Right kidney (tissue), 1 donor: ENCODE measurements around the gene POLR2E.

ENCODE experiments used
- DNase-seq: peaks from one replicate; pipeline ENCODE4 v3.0.0-alpha.2; 2016

Gene POLR2E

GRCh38 chr19:1064661-1065605 lies 30.2 kb downstream of the POLR2E start:
- peak; percentile 80 for DNase-seq

DNA sequence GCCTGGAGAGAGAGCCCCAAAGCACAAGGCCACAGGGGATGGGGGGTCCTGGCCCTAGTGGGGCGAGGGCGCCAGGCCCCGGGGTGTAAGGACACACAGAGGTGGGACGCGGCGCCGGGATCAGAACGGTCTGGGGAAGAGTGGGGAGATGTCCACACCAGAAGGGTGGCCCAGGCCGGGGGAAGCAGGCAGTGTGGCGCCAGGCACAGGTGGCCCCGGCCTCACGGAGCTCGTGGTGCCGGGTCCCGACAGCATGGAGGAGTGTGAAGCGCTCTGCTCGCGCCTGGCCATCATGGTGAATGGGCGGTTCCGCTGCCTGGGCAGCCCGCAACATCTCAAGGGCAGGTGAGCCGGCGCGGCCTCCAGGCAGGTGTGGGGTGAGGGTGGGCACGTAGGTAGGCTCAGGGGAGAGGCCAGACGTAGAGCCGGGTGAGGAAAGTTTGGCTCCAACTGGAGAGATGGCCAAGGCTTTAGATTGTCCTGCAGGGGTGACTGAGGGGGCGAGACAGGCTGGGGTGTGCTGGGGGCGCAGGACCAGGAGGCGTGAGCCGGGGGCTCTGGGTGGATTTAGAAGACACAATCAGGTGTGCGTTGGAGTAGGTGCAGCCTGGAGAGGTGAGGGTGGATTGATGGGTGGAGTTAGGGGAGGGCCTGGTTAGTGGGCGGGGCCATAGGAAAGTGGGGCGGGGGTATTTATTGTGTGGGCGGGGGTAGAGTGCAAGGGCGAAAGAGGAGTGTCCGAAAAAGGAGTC lies 31.1 kb downstream of the POLR2E start:
- no peak for DNase-seq

DNA sequence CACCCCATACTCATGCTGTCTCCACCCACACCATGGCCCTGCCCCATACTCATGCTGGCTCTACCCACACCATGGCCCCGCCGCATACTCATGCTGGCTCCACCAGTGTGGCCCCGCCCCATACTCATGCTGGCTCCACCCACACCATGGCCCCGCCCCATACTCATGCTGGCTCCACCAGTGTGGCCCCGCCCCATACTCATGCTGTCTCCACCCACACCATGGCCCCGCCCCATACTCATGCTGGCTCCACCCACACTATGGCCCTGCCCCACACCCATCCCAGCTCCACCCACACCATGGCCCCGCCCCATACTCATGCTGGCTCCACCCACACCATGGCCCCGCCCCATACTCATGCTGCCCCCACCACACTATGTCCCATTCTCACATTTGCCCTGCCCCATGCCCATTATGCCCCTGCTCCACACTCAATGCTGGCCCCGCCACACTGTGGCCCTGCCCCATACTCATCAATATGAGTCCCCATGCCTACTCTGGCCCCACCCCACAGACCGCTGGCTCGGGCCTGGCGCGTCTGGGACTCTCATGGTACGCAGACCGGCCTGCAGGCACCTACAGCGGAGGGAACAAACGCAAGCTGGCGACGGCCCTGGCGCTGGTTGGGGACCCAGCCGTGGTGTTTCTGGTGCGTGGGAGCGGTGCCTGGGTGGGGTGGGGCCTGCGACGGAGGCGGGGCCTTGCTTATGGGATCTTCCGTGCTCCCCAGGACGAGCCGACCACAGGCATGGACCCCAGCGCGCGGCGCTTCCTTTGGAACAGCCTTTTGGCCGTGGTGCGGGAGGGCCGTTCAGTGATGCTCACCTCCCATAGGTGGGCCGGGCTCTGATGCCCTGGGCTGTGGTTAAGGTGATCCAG lies 31.9 kb downstream of the POLR2E start:
- DNase-seq: no peak

DNA sequence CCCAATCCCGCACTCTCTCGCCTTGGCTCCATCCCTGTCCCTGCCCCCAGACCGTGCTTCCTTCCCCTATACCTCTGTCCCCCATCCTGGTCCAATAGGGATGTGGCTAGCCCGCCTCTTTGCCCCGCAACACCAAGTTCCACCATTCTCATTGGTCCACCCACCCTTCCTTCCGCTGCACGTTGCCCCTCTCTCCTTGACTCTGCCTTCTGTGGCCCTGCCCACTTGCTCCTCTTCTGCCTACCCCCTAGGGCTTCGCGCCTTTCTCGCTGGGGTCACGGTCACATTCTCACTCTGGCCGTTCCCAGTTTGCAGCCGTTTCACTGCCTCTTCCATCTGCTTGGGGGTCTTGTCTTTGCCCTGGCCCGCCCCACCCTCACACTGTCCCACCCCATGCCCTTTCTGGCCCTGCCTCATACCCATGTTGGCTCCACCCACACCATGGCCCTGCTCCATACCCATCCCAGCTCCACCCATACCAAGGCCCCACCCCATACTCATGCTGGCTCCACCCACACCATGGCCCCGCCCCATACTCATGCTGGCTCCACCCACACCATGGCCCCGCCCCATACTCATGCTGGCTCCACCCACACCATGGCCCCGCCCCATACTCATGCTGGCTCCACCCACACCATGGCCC lies 32.7 kb downstream of the POLR2E start:
- no peak for DNase-seq

DNA sequence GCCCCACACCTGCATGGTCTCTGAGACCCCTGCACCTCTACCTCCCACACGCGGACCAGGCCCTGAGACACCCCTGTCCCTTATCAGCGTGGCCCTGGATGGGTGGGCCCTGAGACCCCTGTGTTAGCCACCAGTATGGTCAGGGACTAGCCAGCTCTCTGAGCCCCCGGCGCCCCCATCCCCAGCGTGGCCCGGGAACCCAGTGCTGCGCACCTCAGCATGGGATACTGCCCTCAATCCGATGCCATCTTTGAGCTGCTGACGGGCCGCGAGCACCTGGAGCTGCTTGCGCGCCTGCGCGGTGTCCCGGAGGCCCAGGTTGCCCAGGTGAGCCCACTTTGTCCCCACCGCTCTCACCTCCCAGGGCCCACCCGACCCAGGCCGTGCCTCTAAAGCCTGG lies 33.2 kb downstream of the POLR2E start:
- DNase-seq: no peak

- DNase-seq: no peak
Measured at GRCh38 chr19:1060689-1061088, 34.5 kb downstream of the POLR2E start.

GRCh38 chr19:1058112-1058511 lies 37.1 kb downstream of the POLR2E start:
- DNase-seq: no peak

- DNase-seq: peak; percentile 63
Measured at GRCh38 chr19:1057176-1057855, 37.9 kb downstream of the POLR2E start.

DNA sequence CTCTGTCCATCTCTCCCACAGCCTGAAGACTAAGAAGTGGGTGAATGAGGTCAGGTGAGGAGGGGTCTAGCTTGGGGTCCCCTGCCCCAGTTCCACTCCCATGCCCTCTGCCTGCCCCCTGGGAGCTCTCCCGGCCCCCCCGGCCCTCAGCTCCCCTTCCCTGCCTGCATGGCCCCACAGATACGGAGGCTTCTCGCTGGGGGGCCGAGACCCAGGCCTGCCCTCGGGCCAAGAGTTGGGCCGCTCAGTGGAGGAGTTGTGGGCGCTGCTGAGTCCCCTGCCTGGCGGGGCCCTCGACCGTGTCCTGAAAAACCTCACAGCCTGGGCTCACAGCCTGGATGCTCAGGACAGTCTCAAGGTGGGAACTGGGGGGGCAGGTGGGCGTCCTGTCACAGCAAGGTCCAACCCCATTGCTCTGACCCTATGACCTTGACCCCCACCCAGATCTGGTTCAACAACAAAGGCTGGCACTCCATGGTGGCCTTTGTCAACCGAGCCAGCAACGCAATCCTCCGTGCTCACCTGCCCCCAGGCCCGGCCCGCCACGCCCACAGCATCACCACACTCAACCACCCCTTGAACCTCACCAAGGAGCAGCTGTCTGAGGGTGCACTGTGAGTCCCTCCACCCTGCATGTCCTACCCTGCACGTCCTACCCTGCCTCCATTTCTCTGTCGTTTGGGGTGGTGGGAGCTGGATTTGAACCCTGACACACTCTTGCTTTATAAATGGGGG lies 39.1 kb downstream of the POLR2E start:
- DNase-seq: no peak

DNA sequence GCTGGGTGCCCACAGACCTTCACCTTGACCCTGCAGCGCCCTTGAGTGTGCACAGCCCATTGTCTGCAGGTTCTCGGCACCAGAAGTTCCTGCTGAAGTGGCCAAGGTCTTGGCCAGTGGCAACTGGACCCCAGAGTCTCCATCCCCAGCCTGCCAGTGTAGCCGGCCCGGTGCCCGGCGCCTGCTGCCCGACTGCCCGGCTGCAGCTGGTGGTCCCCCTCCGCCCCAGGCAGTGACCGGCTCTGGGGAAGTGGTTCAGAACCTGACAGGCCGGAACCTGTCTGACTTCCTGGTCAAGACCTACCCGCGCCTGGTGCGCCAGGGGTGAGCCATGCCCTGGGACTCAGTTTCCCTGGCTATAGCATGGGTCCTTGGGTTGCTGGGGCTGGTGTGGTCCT lies 40.1 kb downstream of the POLR2E start:
- no peak for DNase-seq

DNA sequence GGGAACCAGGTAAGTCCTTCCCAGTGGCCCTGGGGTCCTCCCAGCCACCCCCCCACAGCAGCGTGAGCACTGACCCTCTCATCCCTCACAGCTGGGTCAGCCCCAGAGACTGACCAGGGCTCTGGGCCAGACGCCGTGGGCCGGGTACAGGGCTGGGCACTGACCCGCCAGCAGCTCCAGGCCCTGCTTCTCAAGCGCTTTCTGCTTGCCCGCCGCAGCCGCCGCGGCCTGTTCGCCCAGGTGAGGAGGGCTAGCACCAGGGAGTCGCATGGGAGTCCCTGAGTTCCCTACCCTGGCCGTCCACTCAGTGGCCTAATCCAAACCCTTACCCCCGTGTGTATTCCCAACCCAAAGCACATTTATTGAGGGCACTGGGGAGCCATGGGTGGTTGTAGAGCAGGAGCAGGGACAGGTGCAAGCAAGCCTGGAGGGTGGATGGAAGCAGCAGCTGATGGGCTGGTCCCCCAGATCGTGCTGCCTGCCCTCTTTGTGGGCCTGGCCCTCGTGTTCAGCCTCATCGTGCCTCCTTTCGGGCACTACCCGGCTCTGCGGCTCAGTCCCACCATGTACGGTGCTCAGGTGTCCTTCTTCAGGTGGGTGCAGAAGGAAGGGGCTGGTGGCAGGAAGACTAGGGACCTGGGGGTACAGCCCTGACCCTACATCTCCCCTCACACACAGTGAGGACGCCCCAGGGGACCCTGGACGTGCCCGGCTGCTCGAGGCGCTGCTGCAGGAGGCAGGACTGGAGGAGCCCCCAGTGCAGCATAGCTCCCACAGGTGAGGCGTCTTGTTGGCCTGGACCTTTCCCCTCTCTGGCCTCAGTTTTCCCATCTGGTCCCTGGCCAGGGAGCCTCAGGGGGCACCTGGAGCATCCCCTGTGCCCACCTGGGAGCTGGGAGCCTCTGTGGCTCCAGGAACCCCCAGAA lies 40.8 kb downstream of the POLR2E start:
- no peak for DNase-seq

DNA sequence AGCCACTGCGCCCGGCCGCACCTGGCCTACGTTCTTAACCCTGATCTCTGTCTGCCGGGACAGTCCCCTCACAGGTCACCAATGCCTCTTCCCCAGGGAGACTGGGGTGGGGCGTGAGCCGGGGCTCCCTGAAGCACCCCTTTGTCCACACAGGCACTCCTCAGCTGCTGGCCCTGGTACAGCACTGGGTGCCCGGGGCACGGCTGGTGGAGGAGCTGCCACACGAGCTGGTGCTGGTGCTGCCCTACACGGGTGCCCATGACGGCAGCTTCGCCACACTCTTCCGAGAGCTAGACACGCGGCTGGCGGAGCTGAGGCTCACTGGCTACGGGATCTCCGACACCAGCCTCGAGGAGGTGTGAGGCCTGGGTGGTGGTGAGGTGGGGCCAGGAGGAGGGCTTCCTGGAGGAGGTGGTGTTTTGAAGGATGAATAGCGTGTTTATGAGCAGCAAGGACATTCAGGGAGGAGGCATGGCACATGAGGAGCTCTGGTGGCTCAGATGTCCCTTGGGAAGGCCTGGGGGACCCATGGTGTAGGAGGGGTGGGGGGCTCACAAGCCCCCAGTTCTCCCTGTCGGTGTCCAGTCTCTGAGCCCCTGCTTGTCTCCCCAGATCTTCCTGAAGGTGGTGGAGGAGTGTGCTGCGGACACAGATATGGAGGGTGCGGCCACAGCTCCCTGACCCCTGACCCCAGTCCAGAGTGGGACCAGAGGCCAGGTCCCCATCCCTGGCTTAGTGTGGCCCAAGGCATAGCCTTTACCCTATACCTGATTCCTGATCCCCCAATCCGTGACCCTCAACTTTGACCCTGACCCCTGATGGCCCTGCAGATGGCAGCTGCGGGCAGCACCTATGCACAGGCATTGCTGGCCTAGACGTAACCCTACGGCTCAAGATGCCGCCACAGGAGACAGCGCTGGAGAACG lies 41.7 kb downstream of the POLR2E start:
- DNase-seq: no peak

DNA sequence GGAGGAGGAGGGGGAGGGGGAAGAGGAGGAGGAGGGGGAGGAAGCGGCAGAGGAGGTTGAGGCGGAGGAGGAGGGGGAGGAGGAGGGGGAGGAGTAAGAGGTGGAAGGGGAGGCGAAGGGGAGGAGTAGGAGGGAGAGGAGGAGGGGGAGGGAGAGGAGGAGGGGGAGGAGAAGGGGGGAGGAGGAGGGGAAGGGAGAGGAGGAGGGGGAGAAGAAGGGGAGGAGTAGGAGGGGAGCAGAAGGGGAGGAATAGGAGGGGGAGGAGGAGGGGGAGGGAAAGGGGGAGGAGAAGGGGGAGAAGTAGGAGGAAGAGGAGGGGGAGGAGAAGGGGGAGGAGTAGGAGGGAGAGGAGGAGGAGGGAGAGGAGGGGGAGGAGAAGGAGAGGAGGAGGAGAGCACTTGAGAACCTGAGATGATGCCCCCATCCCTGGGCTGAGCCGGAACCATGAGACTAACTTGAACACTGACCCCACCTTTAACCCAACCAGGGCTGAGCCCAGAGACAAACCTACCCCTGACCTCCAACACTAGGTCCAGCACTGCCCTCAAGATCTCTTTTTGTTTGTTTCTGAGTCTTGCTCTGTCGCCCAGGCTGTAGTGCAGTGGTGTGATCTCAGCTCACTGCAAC lies 42.7 kb downstream of the POLR2E start:
- no peak for DNase-seq

DNA sequence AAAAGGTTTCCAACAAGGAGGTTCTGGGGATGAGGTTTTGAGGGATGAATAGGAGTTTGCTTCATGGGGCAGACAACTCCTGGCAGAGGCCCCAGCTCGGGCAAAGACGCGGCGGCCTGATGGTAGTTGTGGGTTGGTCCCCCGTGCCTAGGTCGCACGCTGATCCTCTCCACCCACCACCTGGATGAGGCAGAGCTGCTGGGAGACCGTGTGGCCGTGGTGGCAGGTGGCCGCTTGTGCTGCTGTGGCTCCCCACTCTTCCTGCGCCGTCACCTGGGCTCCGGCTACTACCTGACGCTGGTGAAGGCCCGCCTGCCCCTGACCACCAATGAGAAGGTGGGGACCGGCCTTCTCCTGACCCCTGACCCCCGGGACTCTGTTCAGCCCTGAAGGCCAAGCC lies 43.4 kb downstream of the POLR2E start:
- no peak for DNase-seq

GRCh38 chr19:1050989-1051788 lies 44.0 kb downstream of the POLR2E start:
- no peak for DNase-seq

GRCh38 chr19:1049800-1050199 lies 45.4 kb downstream of the POLR2E start:
- DNase-seq: no peak

DNA sequence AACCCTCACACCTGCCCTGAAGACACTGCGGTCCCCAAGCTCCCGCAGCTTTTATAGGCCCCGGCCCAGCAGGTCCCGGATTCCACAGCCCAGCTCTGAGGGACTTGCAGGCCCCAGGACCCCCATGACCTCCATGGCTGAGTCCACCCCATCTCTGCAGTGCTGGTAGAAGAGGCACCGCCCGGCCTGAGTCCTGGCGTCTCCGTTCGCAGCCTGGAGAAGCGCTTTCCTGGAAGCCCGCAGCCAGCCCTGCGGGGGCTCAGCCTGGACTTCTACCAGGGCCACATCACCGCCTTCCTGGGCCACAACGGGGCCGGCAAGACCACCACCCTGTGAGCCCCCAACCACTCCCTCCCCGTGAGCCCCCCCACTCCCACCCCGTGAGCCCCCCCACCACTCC lies 46.1 kb downstream of the POLR2E start:
- no peak for DNase-seq
